K562 (cell line): ENCODE measurements around the gene CDX1. TPM values are rescaled to one million over a fixed set of nuclear protein-coding genes. Genes with fewer than 3 reads are reported as not detected.

Source experiments
- GMEB1 ChIP-seq: fragments of 250-450 bp; sonication (Bioruptor Pico); IDR thresholded peaks from 2 replicates; pipeline ENCODE4 v1.4.0; 2020; ENCODE audit warnings: mild to moderate bottlenecking
- MCM3 ChIP-seq: fragments of 450-650 bp; IDR thresholded peaks from 2 replicates; pipeline ENCODE4 v1.6.1; 2016
- REST ChIP-seq, 2 experiments: fragments of 450-650 bp; formaldehyde crosslinking in 1 of 2; IDR thresholded peaks; 2 replicates each; pipeline versions ENCODE4 v1.4.0 to v1.6.1; 2014 to 2020; ENCODE audit warnings: mild to moderate bottlenecking in 2 of 2, borderline replicate concordance in 1 of 2, low read depth in 1 of 2
- ZBTB9 ChIP-seq: fragments of 450-650 bp; formaldehyde crosslinking; IDR thresholded peaks from 2 replicates; pipeline ENCODE4 v1.4.0; 2020; ENCODE audit warnings: mild to moderate bottlenecking, moderate library complexity
- ZNF408 ChIP-seq: fragments of 250-450 bp; sonication (Bioruptor Pico); IDR thresholded peaks from 2 replicates; pipeline ENCODE4 v1.4.0; 2020; ENCODE audit warnings: low read depth, mild to moderate bottlenecking, moderate library complexity
- ZNF609 ChIP-seq: sonication (generic); formaldehyde crosslinking; IDR thresholded peaks from 2 replicates; pipeline ENCODE4 v1.8.1; 2023; ENCODE audit warnings: missing genetic modification reagents, mild to moderate bottlenecking, borderline replicate concordance
- polyA plus RNA-seq, 8 experiments: library from polyadenylated mRNA; depleted of rRNA in 4 of 8; stranded (reverse) in 5 of 8; unstranded in 3 of 8; fragments of >200 nt; fragmentation: Nextera tagmentation in 2 of 8; fragmentation: Illumina TruSeq in 1 of 8; extraction: Ambion mirVana in 2 of 8; extraction: Trizol in 1 of 8; gene quantifications; 2 replicates each; pipeline versions ENCODE4 v1.2.1 to v1.2.3, GENCODE V29; 2011 to 2014; ENCODE audit warnings: inconsistent platforms in 1 of 8, missing spikeins in 1 of 8
- total RNA-seq, 7 experiments: library from RNA; depleted of rRNA in 6 of 7; stranded (reverse); fragments of >200 nt in 6 of 7; fragmentation: Illumina TruSeq in 2 of 7; extraction: Trizol in 2 of 7; gene quantifications; 2 replicates each; pipeline versions ENCODE4 v1.2.1 to v1.2.3, GENCODE V29; 2011 to 2021; ENCODE audit warnings: low replicate concordance in 1 of 7

CDX1 gene
- total and polyA plus RNA-seq, 9 of the 15 experiments (the other 6 are each of a cell fraction or from before 2014, with no cell fraction given), result 0.06 to 0.16 TPM; not detected in 7

- TF ChIP-seq ZNF609 (CRISPR knock-in tag) (no peak), ZNF408 (CRISPR knock-in tag) (no peak), REST (IDR thresholded peaks at IDR 0.05; ENCODE audit: borderline replicate concordance) (no peak), REST (CRISPR knock-in tag; IDR thresholded peaks at IDR 0.05; ENCODE audit: low read depth) (no peak), MCM3 (no peak), GMEB1 (CRISPR knock-in tag) (no peak), ZBTB9 (CRISPR knock-in tag) (no peak)
Observed at GRCh38 chr5:150118561-150119229, 47.9 kb upstream of the CDX1 start (continued).
